HG03432 (cell line): Measurements from ENCODE around the gene COA7.
"Not testable (repeated sequence)": the region's sequence is repeated elsewhere in the genome, so short reads cannot be mapped to it uniquely, and the experiment has no call there.

Experiments
- ATAC-seq: cut with Tn5 transposase; IDR thresholded peaks from one replicate; pipeline ENCODE4 v1.9.1; 2021; ENCODE audit warnings: mild to moderate bottlenecking, moderate library complexity; ENCODE audit not compliant: unreplicated experiment

COA7 gene

DNA sequence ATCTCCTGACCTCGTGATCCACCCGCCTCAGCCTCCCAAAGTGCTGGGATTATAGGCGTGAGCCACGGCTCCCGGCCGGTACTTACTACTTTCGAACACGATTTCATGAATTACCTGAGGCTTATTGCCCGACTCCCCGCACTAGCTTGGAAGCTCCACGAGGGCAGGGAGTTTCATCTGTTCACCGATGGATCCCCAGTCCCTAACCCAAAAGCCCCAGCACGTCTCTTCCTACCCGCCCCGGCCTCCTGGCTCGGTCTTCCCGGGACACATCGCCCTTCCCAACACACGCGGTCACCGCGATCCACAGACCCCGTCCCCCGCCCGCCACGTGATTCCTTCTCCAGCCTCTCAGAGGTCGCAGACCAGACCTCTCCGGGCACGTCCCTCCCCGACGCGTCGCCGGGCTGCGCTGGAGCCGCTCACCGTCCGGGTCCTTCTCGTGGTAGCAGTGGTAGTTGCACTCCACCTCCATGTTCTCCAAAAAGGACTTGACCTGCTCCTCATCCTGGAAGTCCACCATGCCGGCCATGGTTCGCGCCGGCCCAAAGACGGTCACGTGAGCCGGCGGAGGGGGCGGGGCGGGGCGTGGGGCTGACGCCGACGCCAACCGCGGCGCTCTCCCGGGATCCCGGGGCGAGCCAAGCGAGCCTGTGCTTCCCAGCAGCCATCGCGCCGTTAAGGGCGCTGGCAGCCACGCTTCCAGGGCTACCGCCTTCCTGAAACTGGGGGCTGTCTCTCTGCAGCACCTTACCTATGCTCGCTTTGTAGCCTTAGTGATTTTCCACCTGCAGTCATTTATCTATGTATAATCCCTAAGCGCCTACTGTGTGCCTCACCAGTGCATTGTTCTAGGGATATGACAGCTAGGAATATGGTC is at the start of gene COA7:
Gene COA7, minus strand, starts transcription at position 553 of the 880 bp plus-strand sequence. Its CDS starts 21 bp downstream, at position 532.
- ATAC-seq: peak; percentile 58

DNA sequence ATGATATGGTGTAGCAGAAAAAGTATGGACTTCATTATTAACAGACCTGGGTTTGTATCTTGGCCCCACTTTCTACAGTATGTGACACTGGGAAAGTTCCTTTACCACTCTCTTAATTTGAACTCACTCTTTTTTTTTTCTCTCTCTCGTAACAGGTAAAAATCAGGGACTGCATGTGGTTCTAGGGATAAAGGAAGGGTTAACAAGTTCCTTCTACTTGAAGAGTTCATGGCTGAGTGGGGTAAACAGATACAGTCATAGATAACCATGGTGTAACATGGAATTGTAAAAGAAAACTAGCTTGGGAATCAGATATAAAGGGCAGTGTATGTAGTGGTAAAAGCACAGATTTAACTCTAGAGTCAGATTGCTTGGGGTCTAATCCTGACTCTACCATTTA is 49.3 kb upstream of the COA7 start:
- no peak for ATAC-seq

DNA sequence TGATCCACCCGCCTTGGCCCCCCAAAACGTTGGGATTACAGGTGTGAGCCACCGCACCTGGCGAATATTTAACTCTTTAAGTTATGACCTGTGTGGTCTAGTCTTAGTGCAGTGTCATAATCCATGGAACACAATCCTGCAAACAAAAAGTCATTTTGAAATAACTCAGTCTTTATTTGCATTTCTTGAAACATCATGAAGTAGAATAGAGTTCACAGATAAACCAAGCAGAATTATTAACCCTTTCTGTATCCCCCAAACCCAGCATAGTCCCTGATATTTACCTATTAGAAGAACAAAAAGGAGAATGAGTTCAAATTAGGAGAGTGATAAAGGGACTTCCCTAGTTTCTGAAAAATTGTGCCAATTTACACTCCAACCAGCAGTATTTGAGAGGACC is 48.0 kb upstream of the COA7 start:
- no peak for ATAC-seq

DNA sequence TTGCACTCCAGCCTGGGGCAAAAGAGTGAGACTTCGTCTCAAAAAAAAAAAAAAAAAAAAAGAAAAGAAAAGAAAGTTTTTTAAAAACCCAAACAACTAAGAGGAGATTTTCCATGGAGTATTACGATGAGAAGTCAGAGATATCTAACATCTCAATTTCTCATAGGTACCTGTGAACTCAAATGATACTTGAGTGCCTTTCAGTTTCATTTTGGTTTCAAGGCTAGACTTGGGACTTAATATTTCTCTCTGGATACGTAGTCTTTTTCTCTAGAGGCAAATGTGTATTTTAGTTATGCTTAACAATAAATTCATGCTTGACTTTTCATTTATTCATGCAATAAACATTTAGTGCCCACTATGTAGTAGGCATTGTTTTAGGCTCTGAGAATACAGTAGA is 43.1 kb upstream of the COA7 start:
- no peak for ATAC-seq

DNA sequence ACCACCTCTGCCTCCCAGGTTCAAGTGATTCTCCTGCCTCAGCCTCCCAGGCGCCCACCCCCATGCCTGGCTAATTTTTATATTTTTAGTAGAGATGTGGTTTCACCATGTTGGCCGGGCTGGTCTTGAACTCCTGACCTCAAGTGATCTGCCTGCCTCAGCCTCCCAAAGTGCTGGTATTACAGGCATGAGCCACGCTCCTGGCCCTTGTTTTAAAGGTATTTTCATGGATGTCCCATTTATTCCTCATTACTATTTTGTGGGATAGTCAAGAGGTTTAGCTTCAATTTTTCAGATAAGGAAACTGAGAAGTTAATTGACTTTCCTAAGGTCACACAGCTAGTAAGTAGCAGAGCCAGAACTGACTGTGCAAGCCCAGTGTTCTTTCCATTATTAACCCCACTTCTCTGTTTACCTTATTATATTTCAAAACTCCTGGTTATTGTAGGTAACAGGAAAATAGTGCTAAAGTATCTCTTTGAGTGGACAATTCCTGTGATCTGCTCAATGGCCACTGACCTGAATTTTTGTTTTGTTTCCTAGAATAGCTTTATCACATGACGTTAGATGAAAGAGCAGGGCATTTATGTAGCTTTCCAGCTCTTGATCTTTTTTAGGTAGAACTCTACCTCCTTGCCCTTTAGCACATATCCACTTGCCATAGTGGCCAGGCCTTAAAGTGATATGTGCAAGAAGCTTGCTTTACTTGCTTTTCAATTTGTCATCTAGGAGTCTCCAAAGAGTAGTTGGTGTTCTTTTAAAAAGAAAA is 41.7 kb upstream of the COA7 start:
- no peak for ATAC-seq

DNA sequence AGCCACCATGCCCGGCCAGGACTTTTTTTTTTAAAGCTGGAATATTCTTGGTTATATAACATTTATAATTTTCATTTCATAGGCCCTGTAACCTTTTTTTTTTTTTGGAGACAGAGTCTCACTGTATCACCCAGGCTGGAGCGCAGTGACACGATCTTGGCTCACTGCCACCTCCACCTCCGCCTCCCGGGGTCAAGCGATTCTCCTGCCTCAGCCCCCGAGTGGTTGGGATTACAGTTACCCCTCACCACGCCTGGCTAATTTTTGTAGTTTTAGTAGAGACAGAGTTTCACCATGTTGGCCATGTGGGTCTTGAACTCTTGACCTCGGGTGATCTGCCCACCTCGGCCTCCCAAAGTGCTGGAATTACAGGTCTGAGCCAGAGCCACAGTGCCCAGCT is 40.7 kb upstream of the COA7 start:
- ATAC-seq: no peak

DNA sequence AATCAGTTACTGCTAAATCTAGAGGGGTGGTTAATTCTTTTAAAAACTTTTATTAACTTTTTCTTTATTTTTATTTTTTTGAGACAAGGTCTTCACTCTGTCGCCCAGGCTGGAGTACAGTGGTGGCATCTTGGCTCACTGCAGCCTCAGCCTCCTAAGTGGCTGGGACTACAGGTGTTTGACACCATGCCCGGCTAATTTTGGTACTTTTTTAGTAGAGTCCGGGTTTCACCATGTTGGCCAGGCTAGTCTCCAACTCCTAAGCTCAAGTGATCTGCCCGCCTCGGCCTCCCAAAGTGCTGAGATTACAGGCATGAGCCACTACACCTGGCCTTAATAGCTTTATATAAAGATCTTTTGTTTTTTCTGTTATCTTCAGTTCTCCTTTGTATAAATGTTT is 40.0 kb upstream of the COA7 start:
- no peak for ATAC-seq

DNA sequence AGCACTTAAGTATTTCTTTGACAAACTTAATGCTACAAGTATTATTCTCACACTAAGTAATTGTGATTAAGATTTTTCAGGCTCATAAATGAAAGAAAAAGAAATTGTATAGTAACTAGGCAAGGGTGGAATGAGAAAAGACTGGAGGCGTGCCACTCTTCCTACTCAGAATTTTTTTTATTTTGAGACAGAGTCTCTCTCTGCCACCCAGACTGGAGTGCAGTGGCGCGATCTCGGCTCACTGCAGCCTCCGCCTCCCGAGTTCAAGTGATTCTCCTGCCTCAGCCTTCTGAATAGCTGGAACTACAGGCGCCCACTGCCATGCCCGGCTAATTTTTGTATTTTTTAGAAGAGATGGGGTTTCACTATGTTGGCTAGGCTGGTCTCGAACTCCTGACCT is 37.2 kb upstream of the COA7 start:
- not testable (repeated sequence) for ATAC-seq

DNA sequence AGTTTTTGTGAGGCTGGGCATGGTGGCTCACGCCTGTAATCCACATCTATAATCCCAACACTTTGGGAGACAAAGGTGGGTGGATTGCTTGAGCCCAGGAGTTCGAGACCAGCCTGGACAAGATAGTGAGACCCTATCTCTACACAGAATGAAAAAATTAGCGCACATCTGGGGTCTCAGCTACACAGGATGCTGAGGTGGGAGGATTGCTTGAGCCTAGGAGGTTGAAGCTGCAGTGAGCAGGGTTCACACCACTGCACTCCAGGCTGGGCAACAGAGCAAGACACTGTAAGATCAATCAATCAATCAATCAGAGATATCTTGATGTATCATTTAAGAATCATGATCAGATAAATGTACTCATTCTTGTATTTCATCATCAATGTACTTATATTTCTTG is 35.2 kb upstream of the COA7 start:
- ATAC-seq: no peak

DNA sequence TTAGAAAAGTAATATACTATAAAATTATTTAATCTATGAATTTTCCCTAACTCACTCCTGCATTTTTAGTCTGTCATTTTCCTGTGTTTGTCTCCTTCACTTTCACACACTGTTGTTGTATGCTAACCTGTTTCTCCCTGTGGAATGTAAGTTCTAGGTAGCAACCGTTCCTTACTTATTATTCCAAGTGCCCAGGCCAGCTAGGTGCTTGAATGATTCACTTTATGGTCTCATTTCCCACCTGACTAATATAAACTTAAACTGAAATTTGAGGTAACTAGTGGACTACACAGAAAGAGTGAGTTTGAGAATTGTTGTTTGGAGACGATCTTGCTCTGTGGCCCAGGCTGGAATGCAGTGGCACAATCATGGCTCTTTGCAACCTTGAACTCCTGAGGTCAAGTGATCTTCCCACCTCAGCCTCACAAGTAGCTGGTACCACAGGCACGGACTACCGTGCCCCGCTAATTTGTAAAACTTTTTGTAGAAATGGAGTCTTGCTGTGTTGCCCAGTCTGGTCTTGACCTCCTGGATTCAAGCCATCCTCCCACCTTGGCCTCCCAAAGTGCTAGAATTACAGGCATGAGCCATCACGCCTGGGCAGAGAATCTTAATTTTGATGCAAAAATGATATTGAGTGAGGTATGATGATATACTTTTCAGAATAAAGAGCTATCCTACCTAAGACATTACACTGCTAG is 30.0 kb upstream of the COA7 start:
- no peak for ATAC-seq

DNA sequence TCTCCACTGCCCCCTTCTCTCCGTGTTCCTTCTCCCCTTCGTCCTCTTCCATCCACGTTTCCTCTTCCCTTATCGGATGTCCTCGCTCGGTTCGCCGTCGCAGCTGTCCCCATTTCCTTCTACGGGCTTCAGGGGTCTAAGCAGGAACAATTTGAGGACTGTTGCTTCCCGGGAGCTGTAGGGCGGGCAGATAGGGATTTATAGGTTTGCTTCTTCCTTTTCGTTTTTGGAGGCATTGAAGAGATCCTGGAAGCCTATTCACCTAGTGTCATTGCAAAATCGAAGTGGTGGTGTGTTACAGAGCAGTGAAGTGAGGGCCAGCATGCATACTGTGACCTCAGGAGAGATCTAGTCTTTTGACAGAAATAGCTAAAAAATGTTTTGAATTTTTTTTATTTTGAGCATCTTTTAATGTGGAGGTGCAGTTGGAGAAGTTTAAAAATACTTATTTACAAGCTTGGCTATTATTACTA is 29.0 kb upstream of the COA7 start:
- ATAC-seq: no peak

DNA sequence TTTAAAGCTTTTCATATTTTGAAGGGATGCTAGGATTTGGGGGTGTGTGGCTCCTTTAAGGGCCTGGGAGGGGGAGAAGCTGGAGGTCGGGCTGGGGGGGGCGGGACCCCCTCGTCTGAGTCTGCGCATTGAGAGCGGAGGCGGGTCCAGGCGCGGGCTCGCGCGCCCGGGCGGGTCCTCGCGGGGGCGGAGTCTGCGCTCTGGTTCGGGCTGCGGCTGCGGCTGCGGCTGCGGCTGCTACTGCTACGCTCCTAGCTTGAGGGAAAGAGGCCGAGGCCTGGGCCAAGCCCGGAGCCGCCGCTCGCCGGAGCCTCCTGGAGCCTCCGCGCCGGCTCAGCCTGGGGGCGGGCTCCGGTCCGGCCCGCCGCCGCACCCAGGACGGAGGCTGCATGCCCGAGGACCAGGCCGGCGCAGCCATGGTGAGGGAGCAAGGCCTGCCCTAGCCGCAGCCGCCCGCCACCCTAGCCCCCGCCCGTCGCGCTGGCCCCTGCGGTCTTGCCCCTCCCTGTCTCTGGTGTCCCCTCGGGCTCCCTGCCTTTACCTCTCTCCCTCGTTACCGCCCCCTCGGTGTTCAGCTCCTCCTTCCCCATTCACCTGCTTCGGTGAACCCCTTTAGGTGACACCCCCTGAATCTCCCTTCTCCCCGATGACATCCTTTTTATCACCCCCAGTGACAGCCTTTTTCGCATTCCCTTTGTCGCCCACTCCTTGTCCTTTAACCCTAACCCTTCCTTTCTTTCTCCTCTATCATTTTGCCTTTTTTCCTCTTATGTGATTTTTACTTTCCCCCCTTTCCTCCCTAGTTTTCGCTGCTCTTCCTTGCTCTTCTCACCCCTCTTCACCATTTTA is 28.3 kb upstream of the COA7 start, which contains the start of gene ZYG11B:
Gene ZYG11B, plus strand, starts transcription at position 189 of the 849 bp plus-strand sequence. Its CDS starts 201 bp downstream, at position 390.
- ATAC-seq: peak; percentile 95

DNA sequence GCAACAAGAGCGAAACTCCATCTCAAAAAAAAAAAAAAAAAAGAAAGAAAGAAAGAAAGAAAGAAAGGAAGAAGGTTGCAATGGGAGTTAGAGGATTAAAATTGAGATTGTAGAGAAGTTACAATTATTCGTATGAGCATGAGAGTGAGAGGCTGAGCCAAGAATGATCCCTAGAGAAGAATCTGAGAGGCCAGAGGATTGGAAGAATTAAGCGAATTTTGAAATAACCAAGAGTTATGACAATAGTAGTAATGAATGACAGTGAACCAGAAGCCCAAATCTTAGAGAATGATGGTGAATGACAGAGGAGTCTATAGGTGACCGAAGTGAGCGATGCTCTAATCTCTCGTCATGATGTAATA is 27.7 kb upstream of the COA7 start:
- no peak for ATAC-seq

DNA sequence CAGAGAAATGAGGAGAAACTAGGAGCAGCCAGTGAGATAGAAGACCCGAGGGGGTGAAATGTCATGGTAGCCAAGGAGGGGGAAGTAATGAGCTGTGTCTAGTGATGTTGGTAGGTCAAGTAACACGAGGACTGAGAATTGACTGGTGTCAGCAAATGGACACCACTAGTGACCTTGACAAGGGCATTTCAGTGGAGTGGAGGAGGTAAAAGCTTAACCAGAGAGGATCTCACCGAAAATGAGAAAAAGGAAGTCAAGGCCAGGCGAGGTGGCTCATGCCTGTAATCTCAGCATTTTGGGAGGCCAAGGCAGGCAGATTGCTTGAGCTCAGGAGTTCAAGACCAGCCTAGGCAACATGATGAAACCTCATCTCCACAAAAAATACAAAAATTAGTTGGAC is 25.1 kb upstream of the COA7 start:
- no peak for ATAC-seq

DNA sequence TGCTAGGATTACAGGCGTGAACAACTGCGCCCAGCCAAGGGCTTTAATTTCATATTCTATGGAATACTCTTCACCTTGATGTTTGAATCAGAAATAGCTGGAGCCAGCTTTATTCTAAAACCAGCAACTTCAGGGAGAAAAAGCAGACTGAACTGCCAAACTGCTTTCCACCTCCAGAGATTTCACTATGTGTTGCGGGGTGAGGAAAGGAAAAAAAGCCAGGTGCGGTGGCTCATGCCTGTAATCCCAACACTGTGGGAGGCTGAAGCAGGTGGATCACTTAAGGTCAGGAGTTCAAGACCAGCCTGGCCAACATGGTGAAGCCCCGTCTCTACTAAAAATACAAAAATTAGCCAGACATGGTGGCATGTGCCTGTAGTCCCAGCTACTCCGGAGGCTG is 17.1 kb upstream of the COA7 start:
- ATAC-seq: not testable (repeated sequence)

DNA sequence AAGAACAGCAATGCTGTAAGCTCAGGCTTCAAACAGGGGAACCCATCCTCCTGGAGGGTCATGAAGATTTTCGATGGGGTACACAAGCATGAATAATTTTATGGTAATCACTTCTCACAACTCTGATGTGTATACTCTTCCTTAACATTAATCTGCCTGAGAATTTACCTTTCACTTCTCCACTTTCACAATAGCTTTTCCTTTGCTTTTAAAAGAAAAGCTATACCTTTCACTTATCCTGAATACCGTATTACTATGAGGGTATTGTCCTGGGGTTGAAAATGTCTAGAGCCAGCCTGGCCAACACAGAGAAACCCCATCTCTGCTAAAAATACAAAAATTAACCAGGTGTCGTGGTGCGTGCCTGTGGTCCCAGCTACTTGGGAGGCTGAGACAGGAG is 15.4 kb upstream of the COA7 start:
- no peak for ATAC-seq

DNA sequence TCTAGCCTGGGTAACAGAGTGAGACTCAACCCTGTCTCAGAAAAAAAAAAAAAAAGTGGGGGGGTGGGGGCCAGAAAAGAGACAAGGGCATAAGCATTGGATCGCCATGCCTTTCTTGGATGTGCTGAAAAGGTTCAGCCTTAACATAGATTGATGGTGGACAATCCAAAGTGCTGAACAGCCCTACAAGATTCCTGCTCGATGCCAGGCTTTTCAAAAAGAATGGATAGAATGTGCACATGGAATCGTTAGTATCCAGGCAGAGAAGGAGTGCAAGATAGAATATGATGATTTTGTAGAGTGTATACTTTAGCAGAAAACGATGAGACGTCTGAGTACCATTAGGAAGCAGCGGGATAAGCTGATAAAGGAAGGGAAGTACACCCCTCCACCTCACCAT is 10.9 kb upstream of the COA7 start:
- no peak for ATAC-seq

DNA sequence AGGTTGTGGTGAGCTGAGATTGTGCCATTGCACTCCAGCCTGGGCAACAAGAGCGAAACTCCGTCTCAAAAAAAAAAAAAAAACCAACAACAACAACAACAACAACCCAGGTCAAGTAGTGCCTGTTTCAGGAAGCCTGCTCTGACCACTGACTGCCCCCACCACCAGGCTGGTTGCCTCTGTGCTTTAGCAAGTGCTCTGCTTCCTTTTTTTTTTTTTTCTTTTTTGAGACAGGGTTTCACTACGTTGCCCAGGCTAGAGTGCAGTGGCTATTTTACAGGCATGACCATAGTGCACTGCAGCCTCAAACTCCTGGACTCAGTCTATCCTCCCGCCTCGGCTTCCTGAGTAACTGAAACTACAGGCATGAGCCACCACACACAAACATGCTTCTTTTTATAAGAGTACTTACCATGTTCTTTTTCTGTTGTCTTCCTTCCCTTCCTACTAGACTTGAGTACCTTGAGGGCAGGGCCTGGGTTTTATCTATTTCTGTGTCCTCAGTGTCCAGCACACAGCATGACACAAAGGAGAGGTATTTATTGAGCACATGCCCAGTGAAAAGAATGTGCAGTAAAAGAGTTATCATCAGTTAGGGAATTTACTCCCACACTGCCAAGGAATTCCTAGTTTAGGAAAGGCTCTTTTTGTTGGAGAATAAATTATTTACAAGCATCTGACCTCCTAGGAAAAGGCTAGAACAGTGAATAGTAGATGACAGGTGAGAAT is 9.9 kb upstream of the COA7 start:
- no peak for ATAC-seq
